HG03039 (cell line): ENCODE measurements around the gene COPRS.
"Not testable (repeated sequence)": the region's sequence is repeated elsewhere in the genome, so short reads cannot be mapped to it uniquely, and the experiment has no call there.

Experiments used
- ATAC-seq: cut with Tn5 transposase; IDR thresholded peaks from one replicate; pipeline ENCODE4 v1.9.1; 2021; ENCODE audit warnings: mild to moderate bottlenecking, moderate library complexity; ENCODE audit not compliant: unreplicated experiment

The COPRS gene

GRCh38 chr17:31809876-31810275 is 49.2 kb downstream of the COPRS start:
- not testable (repeated sequence) for ATAC-seq

GRCh38 chr17:31808521-31809050 is 50.5 kb downstream of the COPRS start:
- ATAC-seq, result no peak

GRCh38 chr17:31807846-31808245 is 51.2 kb downstream of the COPRS start:
- ATAC-seq, result no peak

DNA sequence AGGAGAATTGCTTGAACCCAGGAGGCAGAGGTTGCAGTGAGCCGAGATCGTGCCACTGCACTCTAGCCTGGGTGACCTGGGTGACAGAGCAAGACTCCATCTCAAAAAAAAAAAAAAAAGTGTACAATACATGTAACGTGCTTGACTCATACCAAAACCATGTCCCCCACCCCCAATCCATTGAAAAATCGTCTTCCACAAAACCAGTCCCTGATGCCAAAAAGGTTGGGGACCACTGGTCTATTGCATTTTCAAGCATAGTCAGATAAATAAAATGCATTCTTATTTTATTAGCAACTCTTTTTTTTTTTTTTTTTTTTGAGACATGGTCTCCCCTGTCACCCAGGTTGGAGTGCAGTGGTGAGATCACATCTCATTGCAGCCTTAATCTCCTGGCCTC is 52.1 kb downstream of the COPRS start:
- no peak for ATAC-seq

DNA sequence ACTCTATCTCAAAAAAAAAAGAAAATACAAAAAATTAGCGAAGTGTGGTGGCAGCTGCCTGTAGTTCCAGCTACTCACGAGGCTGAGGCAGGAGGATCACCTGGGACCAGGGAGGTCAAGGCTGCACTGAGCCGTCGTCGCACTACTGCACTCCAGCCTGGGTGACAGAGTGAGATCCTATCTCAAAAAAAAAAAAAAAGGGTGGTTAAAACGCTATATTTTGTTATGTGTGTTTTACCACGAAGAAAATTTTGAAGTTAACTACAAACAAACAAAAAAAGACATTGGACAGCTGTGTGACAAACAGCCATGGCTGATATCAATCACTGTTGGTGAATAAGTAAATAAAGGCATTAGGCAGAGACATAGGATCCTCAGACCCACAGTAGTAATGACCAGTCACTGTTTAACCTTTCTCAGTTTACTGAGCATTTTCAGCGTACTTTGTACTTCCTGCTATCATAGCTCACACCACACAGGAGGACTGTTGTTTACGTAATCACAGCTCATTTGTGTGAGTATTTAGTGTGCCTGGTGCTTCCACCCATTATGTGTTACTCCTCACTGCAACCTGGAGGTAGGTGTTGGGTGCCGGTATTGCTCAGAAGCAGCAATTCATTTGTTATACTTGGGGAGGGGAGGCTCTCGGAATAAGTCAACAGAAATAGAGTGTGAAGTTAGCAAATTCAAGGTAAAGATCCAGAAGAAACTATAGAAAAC is 55.4 kb downstream of the COPRS start:
- ATAC-seq, result no peak

DNA sequence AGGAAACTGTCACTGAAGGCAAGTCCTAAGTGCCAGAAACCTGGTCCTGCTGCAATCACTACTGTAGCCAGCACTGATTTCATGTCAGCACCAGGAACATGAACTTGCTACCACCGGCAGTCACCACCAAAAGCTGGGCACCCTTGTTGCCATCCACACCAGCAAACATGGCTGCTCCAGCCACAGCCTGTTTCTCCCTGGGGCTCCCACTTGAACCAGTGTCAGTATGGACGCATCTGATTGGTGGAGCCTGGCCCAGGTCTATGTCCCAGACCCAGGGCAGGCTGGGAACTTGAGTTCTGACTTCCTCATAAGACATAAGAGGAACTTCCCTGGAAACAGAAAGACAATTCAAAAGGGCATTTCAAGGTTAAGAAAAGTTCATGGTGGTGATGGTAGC is 56.5 kb downstream of the COPRS start:
- ATAC-seq, result no peak
